IMR-90 (cell line): Measurements from ENCODE around the gene ALOXE3. TPM values are rescaled to one million over a fixed set of nuclear protein-coding genes. Genes with fewer than 3 reads are reported as not detected.

Experiments used
- ATAC-seq: fragments of 200-7000 bp; cut with Tn5 transposase; 2 replicates; pipeline ENCODE4 v1.9.1; 2020; ENCODE audit warnings: low read depth, mild to moderate bottlenecking, moderate library complexity
- BruUV-seq: library from RNA; stranded (reverse); fragments of 400-500 nt; replicated peaks from 2 replicates; lab custom pipeline; 2021; lab: Mats Ljungman, UMichigan
- CTCF ChIA-PET: fragments of 300-600 bp; formaldehyde crosslinking; extraction: SDS; loops from one replicate; lab custom pipeline; 2021; ENCODE audit warnings: antibody characterized with exemption; lab: Yijun Ruan, JAX
- POLR2A ChIA-PET: fragments of 300-600 bp; sonication (Branson Sonifier 250); formaldehyde crosslinking; loops from one replicate; lab custom pipeline; 2022; ENCODE audit warnings: antibody characterized with exemption; ENCODE audit not compliant: unreplicated experiment; lab: Charles Lee
- DNase-seq: peaks from one replicate; pipeline ENCODE4 v3.0.0; 2013
- H2AFZ ChIP-seq: replicated peaks from 2 replicates; pipeline ENCODE3; 2013; ENCODE audit warnings: low read length, mild to moderate bottlenecking; ENCODE audit not compliant: poor library complexity
- H2AK5ac ChIP-seq: 2 replicates; pipeline ENCODE4 v1.6.1; 2013; ENCODE audit warnings: low read depth, low read length, inconsistent platforms
- H2AK9ac ChIP-seq: replicated peaks from 2 replicates; pipeline ENCODE3; 2013; ENCODE audit warnings: mild to moderate bottlenecking, low read depth, low read length, moderate library complexity; ENCODE audit not compliant: poor library complexity
- H2BK120ac ChIP-seq: 2 replicates; pipeline ENCODE4 v1.6.1; 2013; ENCODE audit warnings: low read depth, low read length, inconsistent platforms
- H2BK15ac ChIP-seq: 3 replicates; pipeline ENCODE4 v1.6.1; 2013; ENCODE audit warnings: low read depth, low read length, inconsistent platforms
- H2BK20ac ChIP-seq: 2 replicates; pipeline ENCODE4 v1.6.1; 2013; ENCODE audit warnings: low read depth, mild to moderate bottlenecking, inconsistent platforms, low read length, moderate library complexity
- H2BK5ac ChIP-seq: 2 replicates; pipeline ENCODE4 v1.6.1; 2013; ENCODE audit warnings: mild to moderate bottlenecking, low read depth, low read length, inconsistent platforms; ENCODE audit not compliant: poor library complexity, severe bottlenecking
- H3K14ac ChIP-seq: replicated peaks from 2 replicates; pipeline ENCODE4 v1.6.1; 2013; ENCODE audit warnings: low read depth, low read length, inconsistent platforms
- H3K18ac ChIP-seq: 2 replicates; pipeline ENCODE4 v1.6.1; 2013; ENCODE audit warnings: low read depth, low read length, control low read depth
- H3K23ac ChIP-seq: 2 replicates; pipeline ENCODE4 v1.6.1; 2013; ENCODE audit warnings: low read depth, low read length, inconsistent platforms
- H3K27ac ChIP-seq: 2 replicates; pipeline ENCODE4 v1.5.1; 2013; ENCODE audit warnings: mild to moderate bottlenecking, control low read depth, low read length; ENCODE audit not compliant: insufficient read depth
- H3K27me3 ChIP-seq: 2 replicates; pipeline ENCODE4 v1.6.1; 2013; ENCODE audit warnings: low read length; ENCODE audit not compliant: control insufficient read depth, insufficient read depth
- H3K36me3 ChIP-seq: 2 replicates; pipeline ENCODE4 v1.6.1; 2013; ENCODE audit warnings: low read length, mixed read lengths; ENCODE audit not compliant: control insufficient read depth, insufficient read depth
- H3K4ac ChIP-seq: 2 replicates; pipeline ENCODE4 v1.6.1; 2013; ENCODE audit warnings: low read depth, low read length, inconsistent platforms
- H3K4me1 ChIP-seq: 2 replicates; pipeline ENCODE4 v1.6.1; 2013; ENCODE audit warnings: low read length, mixed read lengths; ENCODE audit not compliant: control insufficient read depth, insufficient read depth
- H3K4me2 ChIP-seq: 2 replicates; pipeline ENCODE4 v1.6.1; 2013; ENCODE audit warnings: low read depth, mild to moderate bottlenecking, control low read depth, low read length, moderate library complexity
- H3K4me3 ChIP-seq: 2 replicates; pipeline ENCODE4 v1.5.1; 2013; ENCODE audit warnings: low read depth, mild to moderate bottlenecking, control low read depth, low read length, moderate library complexity; ENCODE audit not compliant: insufficient read depth
- H3K56ac ChIP-seq: 2 replicates; pipeline ENCODE4 v1.6.1; 2013; ENCODE audit warnings: low read length, inconsistent platforms; ENCODE audit not compliant: insufficient read depth; ENCODE audit errors: extremely low read depth
- H3K79me1 ChIP-seq, 2 experiments: 2 replicates each; pipeline ENCODE4 v1.6.1; 2013; ENCODE audit warnings: low read length in 2 of 2, inconsistent platforms in 1 of 2, low read depth in 1 of 2
- H3K9ac ChIP-seq: 2 replicates; pipeline ENCODE4 v1.6.1; 2013; ENCODE audit warnings: low read depth, low read length, control low read depth
- H3K9me1 ChIP-seq: 2 replicates; pipeline ENCODE4 v1.6.1; 2013; ENCODE audit warnings: low read length, inconsistent platforms; ENCODE audit not compliant: insufficient read depth
- H3K9me3 ChIP-seq: 2 replicates; pipeline ENCODE4 v1.6.1; 2013; ENCODE audit warnings: low read length; ENCODE audit not compliant: control insufficient read depth, insufficient read depth
- H4K20me1 ChIP-seq: 2 replicates; pipeline ENCODE4 v1.6.1; 2013; ENCODE audit warnings: low read length, inconsistent platforms; ENCODE audit not compliant: insufficient read depth
- H4K5ac ChIP-seq: 2 replicates; pipeline ENCODE4 v1.6.1; 2013; ENCODE audit warnings: mild to moderate bottlenecking, low read depth, low read length, control low read depth
- H4K8ac ChIP-seq, 2 experiments: 2 replicates each; pipeline ENCODE4 v1.6.1; 2013; ENCODE audit warnings: low read depth in 2 of 2, low read length in 2 of 2, control low read depth in 1 of 2, inconsistent platforms in 1 of 2
- H4K91ac ChIP-seq: 2 replicates; pipeline ENCODE4 v1.6.1; 2013; ENCODE audit warnings: low read depth, low read length, inconsistent platforms; ENCODE audit not compliant: insufficient read depth
- BHLHE40 ChIP-seq: fragments of 150-350 bp; IDR thresholded peaks from 2 replicates; pipeline ENCODE4 v1.6.1; 2016; ENCODE audit warnings: mild to moderate bottlenecking, low read depth, low read length
- CEBPB ChIP-seq: IDR thresholded peaks from 2 replicates; pipeline ENCODE4 v1.6.1; 2012; ENCODE audit warnings: low read depth, low read length, improper control_type of control experiment
- CHD1 ChIP-seq: IDR thresholded peaks from 2 replicates; pipeline ENCODE4 v1.6.1; 2012; ENCODE audit warnings: low read depth, low read length, improper control_type of control experiment
- CTCF ChIP-seq: conservative IDR thresholded peaks from 2 replicates; pipeline ENCODE4 v1.5.1; 2012; ENCODE audit warnings: mild to moderate bottlenecking, low read depth, low read length, improper control_type of control experiment
- FOS ChIP-seq: fragments of 150-350 bp; IDR thresholded peaks from 2 replicates; pipeline ENCODE4 v1.6.1; 2016; ENCODE audit warnings: low read depth, low read length
- MAFK ChIP-seq: IDR thresholded peaks from 2 replicates; pipeline ENCODE4 v1.6.1; 2012; ENCODE audit warnings: low read depth, low read length, improper control_type of control experiment
- MAZ ChIP-seq: IDR thresholded peaks from 2 replicates; pipeline ENCODE4 v1.6.1; 2012; ENCODE audit warnings: low read depth, mild to moderate bottlenecking, low read length, improper control_type of control experiment, moderate library complexity, borderline replicate concordance
- MXI1 ChIP-seq: IDR thresholded peaks from 2 replicates; pipeline ENCODE4 v1.6.1; 2012; ENCODE audit warnings: low read depth, mild to moderate bottlenecking, low read length, moderate library complexity, borderline replicate concordance
- NFE2L2 ChIP-seq: fragments of 150-350 bp; IDR thresholded peaks from 2 replicates; pipeline ENCODE4 v1.6.1; 2016; ENCODE audit warnings: low read depth, mild to moderate bottlenecking, low read length
- POLR2A ChIP-seq: IDR thresholded peaks from 2 replicates; pipeline ENCODE4 v1.6.1; 2012; ENCODE audit warnings: mild to moderate bottlenecking, low read depth, low read length
- RAD21 ChIP-seq: IDR thresholded peaks from 2 replicates; pipeline ENCODE4 v1.6.1; 2012; ENCODE audit warnings: low read length, improper control_type of control experiment
- RFX5 ChIP-seq: IDR thresholded peaks from 2 replicates; pipeline ENCODE4 v1.8.0; 2012; ENCODE audit warnings: low read depth, mild to moderate bottlenecking, low read length, moderate library complexity
- SMC3 ChIP-seq: fragments of 150-350 bp; IDR thresholded peaks from 2 replicates; pipeline ENCODE4 v1.6.1; 2016; ENCODE audit warnings: low read depth, mild to moderate bottlenecking, antibody characterized with exemption, low read length, moderate library complexity
- WGBS, 2 experiments: methylation state at CpG; one replicate each; pipeline versions ENCODE4 v1.1.5 to v1.1.7; 2013; ENCODE audit warnings: missing lambda C conversion rate in 2 of 2; ENCODE audit not compliant: insufficient read length in 1 of 2; ENCODE audit errors: extremely low coverage in 2 of 2; 5-methylcytosine and 5-hydroxymethylcytosine counted together
- dilution Hi-C: fragments of 300-500 bp; cut with HindIII; formaldehyde crosslinking; loops from one replicate; pipeline ENCODE4 v1.14.3; 2018; ENCODE audit warnings: low sequenced_read_pairs; ENCODE audit not compliant: unreplicated experiment
- in situ Hi-C: fragments of 300-500 bp; cut with MboI; formaldehyde crosslinking; loops from 3 replicates; pipeline ENCODE4 v1.14.3; 2019; ENCODE audit warnings: low sequenced_read_pairs, inconsistent platforms, mixed read lengths
- intact Hi-C: fragments of 100-400 bp; cut with micrococcal nuclease; formaldehyde crosslinking; loops from 2 replicates; pipeline ENCODE4 v1.10.0; 2022
- polyA plus RNA-seq, 3 experiments: library from polyadenylated mRNA; depleted of rRNA; stranded (reverse); fragments of >200 nt; gene quantifications; 2 replicates each; pipeline ENCODE4 v1.2.3, GENCODE V29; 2012; ENCODE audit warnings: low replicate concordance in 1 of 3
- total RNA-seq: library from RNA; depleted of rRNA; stranded (reverse); fragments of >200 nt; gene quantifications from 2 replicates; pipeline ENCODE4 v1.2.3, GENCODE V29; 2012
- TF ChIP-seq, protein P1 (sequence below): fragments of 150-350 bp; IDR thresholded peaks from 2 replicates; pipeline ENCODE4 v1.6.1; 2016; ENCODE audit warnings: low read depth, mild to moderate bottlenecking, low read length, moderate library complexity, borderline replicate concordance
- TF ChIP-seq, protein P2 (sequence below): fragments of 150-350 bp; IDR thresholded peaks from 2 replicates; pipeline ENCODE4 v1.6.1; 2017; ENCODE audit warnings: mild to moderate bottlenecking, antibody characterized with exemption, low read length, low read depth

ALOXE3 gene
- total and polyA plus RNA-seq, 2 of the 4 experiments (the other 2 are of a cell fraction), result under 0.01 to 0.26 TPM

DNA sequence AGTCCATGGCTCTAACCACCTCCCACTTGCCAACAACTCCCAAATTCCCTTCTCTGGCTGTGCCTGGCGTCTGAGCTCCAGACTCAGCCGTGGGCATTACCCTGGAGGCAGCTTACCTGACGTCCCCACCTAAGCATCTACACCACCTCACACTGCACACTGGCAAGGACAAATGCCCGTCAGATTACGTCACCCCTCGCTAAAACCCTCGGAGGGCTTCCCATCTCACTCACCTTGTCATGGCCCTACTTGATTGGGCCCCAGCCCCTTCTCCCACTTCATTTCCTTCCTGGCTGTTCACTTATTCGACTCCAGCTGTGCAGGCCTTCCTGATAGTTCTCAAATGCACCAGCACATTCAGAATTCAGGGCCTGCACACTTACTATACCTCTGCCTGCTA is 13.4 kb downstream of the ALOXE3 start:
- no peak for DNase-seq
- Histone ChIP-seq H4K20me1 (no peaks in the 10 kb centered on the region), H3K79me1 (no peaks in the 10 kb centered on the region)

More for the DNA sequence above, 13.4 kb downstream of the ALOXE3 start:
- H3K4me2 ChIP-seq, result no peak overlapping the region
- CTCF ChIA-PET, result interaction anchor here (1.6 kb wide), 1 partner anchor 14 kb away, joined by 7 read pairs; no protein-coding TSS in a partner anchor
- H3K9me1 ChIP-seq, result no peaks in the 10 kb centered on the region
- no peaks in the 10 kb centered on the region for H3K9me3 ChIP-seq
- no peak overlapping the region for H4K91ac ChIP-seq
- no peak overlapping the region for H3K27ac ChIP-seq
- in situ Hi-C loops, result no loop called here
- no peak overlapping the region for H2BK20ac ChIP-seq
- no peaks in the 10 kb centered on the region for H3K36me3 ChIP-seq
- WGBS, 2 experiments, result 51% methylated on average over 8 of the region's 8 CpGs; no CpG with 5 or more reads in 1 of the 2 experiments
- H3K56ac ChIP-seq, result no peak overlapping the region
- no peak overlapping the region for H2BK15ac ChIP-seq
- H3K9ac ChIP-seq, result no peak overlapping the region
- H2BK120ac ChIP-seq, result no peak overlapping the region
- H3K4ac ChIP-seq, result no peak overlapping the region
- peaks cover 45% of the 10 kb centered on the region for H3K27me3 ChIP-seq
- peaks cover 2% of the 10 kb centered on the region; the same call in 1 of the 2 replicates for H3K4me1 ChIP-seq
- no peak overlapping the region for H2AK5ac ChIP-seq
- H3K4me3 ChIP-seq, result no peak overlapping the region
- dilution Hi-C loops, result loop anchor here (25.0 kb wide), 1 partner anchor 132 kb away; the partner anchor contains the start of genes CTC1 and PFAS
- no peak overlapping the region for H2AFZ ChIP-seq
- POLR2A ChIA-PET, result no interaction called here
- no peak overlapping the region for H3K14ac ChIP-seq
- H4K8ac ChIP-seq, result no peak overlapping the region
- no TSS peak for BruUV-seq
- intact Hi-C loops, result no loop called here
- H3K23ac ChIP-seq, result no peak overlapping the region
- H4K5ac ChIP-seq, result no peak overlapping the region
- H2BK5ac ChIP-seq, result no peak overlapping the region
- ATAC-seq, result no peak
- no peak for TF ChIP-seq MAFK
- no peak for TF ChIP-seq MXI1
- TF ChIP-seq POLR2A, result no peak
- no peak for TF ChIP-seq SMC3
- no peak for TF ChIP-seq FOS
- TF ChIP-seq CEBPB, result no peak
- TF ChIP-seq RAD21, result no peak
- TF ChIP-seq, protein P1, sequence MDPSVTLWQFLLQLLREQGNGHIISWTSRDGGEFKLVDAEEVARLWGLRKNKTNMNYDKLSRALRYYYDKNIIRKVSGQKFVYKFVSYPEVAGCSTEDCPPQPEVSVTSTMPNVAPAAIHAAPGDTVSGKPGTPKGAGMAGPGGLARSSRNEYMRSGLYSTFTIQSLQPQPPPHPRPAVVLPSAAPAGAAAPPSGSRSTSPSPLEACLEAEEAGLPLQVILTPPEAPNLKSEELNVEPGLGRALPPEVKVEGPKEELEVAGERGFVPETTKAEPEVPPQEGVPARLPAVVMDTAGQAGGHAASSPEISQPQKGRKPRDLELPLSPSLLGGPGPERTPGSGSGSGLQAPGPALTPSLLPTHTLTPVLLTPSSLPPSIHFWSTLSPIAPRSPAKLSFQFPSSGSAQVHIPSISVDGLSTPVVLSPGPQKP, result no peak
- no peak for TF ChIP-seq NFE2L2
- no peak for TF ChIP-seq BHLHE40
- no peak for TF ChIP-seq CTCF
- no peak for TF ChIP-seq MAZ
- TF ChIP-seq RFX5, result no peak
- TF ChIP-seq, protein P2, sequence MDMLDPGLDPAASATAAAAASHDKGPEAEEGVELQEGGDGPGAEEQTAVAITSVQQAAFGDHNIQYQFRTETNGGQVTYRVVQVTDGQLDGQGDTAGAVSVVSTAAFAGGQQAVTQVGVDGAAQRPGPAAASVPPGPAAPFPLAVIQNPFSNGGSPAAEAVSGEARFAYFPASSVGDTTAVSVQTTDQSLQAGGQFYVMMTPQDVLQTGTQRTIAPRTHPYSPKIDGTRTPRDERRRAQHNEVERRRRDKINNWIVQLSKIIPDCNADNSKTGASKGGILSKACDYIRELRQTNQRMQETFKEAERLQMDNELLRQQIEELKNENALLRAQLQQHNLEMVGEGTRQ, result no peak
- TF ChIP-seq CHD1, result no peak
- H2AK9ac ChIP-seq, result no peak overlapping the region
- H3K18ac ChIP-seq, result no peak overlapping the region
